ENCODE results near the gene OSBPL5.

- no peak for TF ChIP-seq HNRNPLL (IDR thresholded peaks at IDR 0.05; ENCODE audit: low read depth, low read length, poor library complexity, severe bottlenecking)
- no peak for TF ChIP-seq FOXK2 (conservative IDR thresholded peaks at IDR 0.05 in 1 of 2, IDR thresholded peaks at IDR 0.05 in 1 of 2; ENCODE audit: low read depth in 2 of 2)
- no peak for TF ChIP-seq E2F6 (IDR thresholded peaks at IDR 0.05; ENCODE audit: borderline replicate concordance in 1 of 2, extremely low read depth in 1 of 2, insufficient read depth in 1 of 2, insufficient read length in 1 of 2, low read depth in 1 of 2, low read length in 1 of 2, poor library complexity in 1 of 2, severe bottlenecking in 1 of 2)
- TF ChIP-seq IRF2 (CRISPR knock-in tag; IDR thresholded peaks at IDR 0.05), result no peak
- TF ChIP-seq CCAR2 (IDR thresholded peaks at IDR 0.05; ENCODE audit: low read depth, low read length), result no peak
- no peak for TF ChIP-seq AFF4 (CRISPR knock-in tag; IDR thresholded peaks at IDR 0.05)
- TF ChIP-seq ARID2 (IDR thresholded peaks at IDR 0.05), result no peak
- TF ChIP-seq ZNF280B (CRISPR knock-in tag; IDR thresholded peaks at IDR 0.05), result no peak
- no peak for TF ChIP-seq MAX (CRISPR knock-in tag; IDR thresholded peaks at IDR 0.05)
- no peak for TF ChIP-seq REST (IDR thresholded peaks at IDR 0.05; ENCODE audit: borderline replicate concordance)
- no peak for TF ChIP-seq REST (CRISPR knock-in tag; IDR thresholded peaks at IDR 0.05; ENCODE audit: low read depth)
- no peak for TF ChIP-seq CTCF (IDR thresholded peaks at IDR 0.05 in 2 of 3, conservative IDR thresholded peaks at IDR 0.05 in 1 of 3; ENCODE audit: insufficient read depth in 2 of 3, low read depth in 1 of 3, low read length in 3 of 3)
- no peak for TF ChIP-seq ZNF354B (CRISPR knock-in tag; IDR thresholded peaks at IDR 0.05)
- no peak for TF ChIP-seq ELF2 (CRISPR knock-in tag; IDR thresholded peaks at IDR 0.05)
Measured at GRCh38 chr11:3164552-3165151, 458 bp downstream of the OSBPL5 start.
